ENCODE results near the gene ERF.

GRCh38 chr19:42199440-42200115, 55.4 kb downstream of the ERF start:
- TF ChIP-seq YY1 (IDR thresholded peaks at IDR 0.05; ENCODE audit: insufficient read depth, insufficient read length), result no peak
- no peak for TF ChIP-seq ZNF274 (IDR thresholded peaks at IDR 0.05; ENCODE audit: low read depth, low read length)
- no peak for TF ChIP-seq SUZ12 (IDR thresholded peaks at IDR 0.05; ENCODE audit: extremely low read depth, insufficient read depth, insufficient read length)

Data from NT2/D1 (cell line).